GM12878 (cell line): Measurements from ENCODE around the gene TPT1. TPM values are rescaled to one million over a fixed set of nuclear protein-coding genes. Genes with fewer than 3 reads are reported as not detected.

Source experiments
- ATAC-seq: fragments of 200-7000 bp; cut with Tn5 transposase; 3 replicates; pipeline ENCODE4 v1.9.1; 2020; ENCODE audit warnings: mild to moderate bottlenecking, moderate library complexity
- BruUV-seq: library from RNA; stranded (reverse); fragments of 400-500 nt; replicated peaks from 2 replicates; lab custom pipeline; 2021; lab: Mats Ljungman, UMichigan
- CTCF ChIA-PET: fragments of 300-600 bp; sonication (Branson Sonifier 250); formaldehyde crosslinking; extraction: SDS; loops from one replicate; lab custom pipeline; 2021; ENCODE audit warnings: inconsistent platforms; lab: Yijun Ruan, JAX
- POLR2A ChIA-PET: fragments of 350-600 bp; formaldehyde crosslinking; extraction: SDS; loops from one replicate; lab custom pipeline; 2021; ENCODE audit warnings: inconsistent platforms; lab: Charles Lee
- RAD21 ChIA-PET: fragments of 300-600 bp; sonication (Branson Sonifier 250); formaldehyde crosslinking; loops from one replicate; lab custom pipeline; 2023; ENCODE audit warnings: antibody characterized with exemption; ENCODE audit not compliant: unreplicated experiment; lab: Charles Lee
- SMC1A ChIA-PET: fragments of 300-600 bp; sonication (Branson Sonifier 250); formaldehyde crosslinking; loops from one replicate; lab custom pipeline; 2023; ENCODE audit not compliant: unreplicated experiment, uncharacterized antibody; lab: Charles Lee
- DNase-seq: peaks from one replicate; pipeline ENCODE4 v3.0.0-alpha.2; 2011; ENCODE audit warnings: low read depth, low spot score
- FAIRE-seq: peaks from 3 replicates; lab custom pipeline; 2011; peaks lifted over from hg19 to GRCh38; lab: Jason Lieb, UNC
- H2AFZ ChIP-seq: 2 replicates; pipeline ENCODE4 v1.6.0; 2011; ENCODE audit warnings: low read depth, low read length, control low read depth; ENCODE audit not compliant: control insufficient read depth
- H3K27ac ChIP-seq: 2 replicates; pipeline ENCODE4 v1.5.1; 2011; ENCODE audit warnings: control low read depth; ENCODE audit not compliant: control insufficient read depth, insufficient read depth
- H3K27me3 ChIP-seq, 2 experiments: replicated peaks in 1 of 2; 2 replicates each; pipeline versions ENCODE4 v1.6.0 to v1.6.1; 2011; ENCODE audit warnings: low read length in 1 of 2; ENCODE audit not compliant: control insufficient read depth in 2 of 2, insufficient read depth in 2 of 2
- H3K36me3 ChIP-seq, 2 experiments: 2 replicates each; pipeline ENCODE4 v1.5.1; 2011; ENCODE audit warnings: low read length in 1 of 2; ENCODE audit not compliant: control insufficient read depth in 2 of 2, insufficient read depth in 2 of 2
- H3K4me1 ChIP-seq: 2 replicates; pipeline ENCODE4 v1.6.1; 2011; ENCODE audit warnings: mild to moderate bottlenecking, low read length, moderate library complexity, mixed read lengths; ENCODE audit not compliant: control insufficient read depth, insufficient read depth
- H3K4me2 ChIP-seq: 2 replicates; pipeline ENCODE4 v1.6.0; 2011; ENCODE audit warnings: control low read depth; ENCODE audit not compliant: control insufficient read depth, insufficient read depth
- H3K4me3 ChIP-seq: fragments of 200-600 bp; sonication (generic); 2 replicates; pipeline ENCODE4 v1.5.1; 2016
- H3K79me2 ChIP-seq: 2 replicates; pipeline ENCODE4 v1.6.0; 2011; ENCODE audit warnings: low read length; ENCODE audit not compliant: control insufficient read depth, insufficient read depth
- H3K9ac ChIP-seq: 2 replicates; pipeline ENCODE4 v1.8.0; 2011; ENCODE audit warnings: low read length, control low read depth, mixed read lengths; ENCODE audit not compliant: control insufficient read depth, insufficient read depth
- H3K9me3 ChIP-seq: replicated peaks from 3 replicates; pipeline ENCODE4 v1.5.1; 2011; ENCODE audit warnings: mild to moderate bottlenecking, low read length; ENCODE audit not compliant: control insufficient read depth, insufficient read depth
- H4K20me1 ChIP-seq: 2 replicates; pipeline ENCODE4 v1.6.0; 2011; ENCODE audit not compliant: control insufficient read depth, insufficient read depth
- BACH1 ChIP-seq: fragments of 450-650 bp; IDR thresholded peaks from 2 replicates; pipeline ENCODE4 v1.6.1; 2017; ENCODE audit warnings: mild to moderate bottlenecking, borderline replicate concordance
- BCL3 ChIP-seq: IDR thresholded peaks from 2 replicates; pipeline ENCODE4 v1.6.1; 2011; ENCODE audit warnings: borderline replicate concordance, low read depth, mild to moderate bottlenecking, moderate library complexity, low read length; ENCODE audit not compliant: insufficient read depth, poor library complexity, severe bottlenecking
- STAT3 ChIP-seq: IDR thresholded peaks from 2 replicates; pipeline ENCODE4 v1.6.1; 2011; ENCODE audit warnings: low read depth, low read length, improper control_type of control experiment
- SUZ12 ChIP-seq: fragments of 200-600 bp; sonication (generic); IDR thresholded peaks from one replicate; pipeline ENCODE4 v1.6.1; 2018; ENCODE audit warnings: antibody characterized with exemption, mild to moderate bottlenecking; ENCODE audit not compliant: unreplicated experiment
- ZZZ3 ChIP-seq: IDR thresholded peaks from 2 replicates; pipeline ENCODE4 v1.6.1; 2011; ENCODE audit warnings: low read depth; ENCODE audit not compliant: control insufficient read depth, insufficient read length
- in situ Hi-C: fragments of 300-500 bp; cut with MboI; formaldehyde crosslinking; loops from 9 replicates; pipeline ENCODE4 v1.14.3; 2018; ENCODE audit warnings: mixed read lengths
- intact Hi-C: fragments of 100-400 bp; cut with micrococcal nuclease; formaldehyde crosslinking; loops from one replicate; pipeline ENCODE4 v1.14.2; 2022; ENCODE audit not compliant: unreplicated experiment
- polyA plus RNA-seq, 11 experiments: library from polyadenylated mRNA; depleted of rRNA in 4 of 11; unstranded in 6 of 11; stranded (reverse) in 5 of 11; fragments of >200 nt; fragmentation: Nextera tagmentation in 4 of 11; fragmentation: Illumina TruSeq in 1 of 11; extraction: Ambion mirVana in 4 of 11; extraction: Trizol in 1 of 11; gene quantifications; 1 replicate in 1 of 11; 2 replicates in 10 of 11; pipeline versions ENCODE4 v1.2.1 to v1.2.3, GENCODE V29; 2011 to 2016; ENCODE audit warnings: inconsistent platforms in 2 of 11, missing spikeins in 2 of 11, low read depth in 1 of 11
- total RNA-seq, 4 experiments: library from RNA; depleted of rRNA in 3 of 4; stranded (reverse); fragments of >200 nt in 3 of 4; fragmentation: Illumina TruSeq in 1 of 4; extraction: Trizol in 1 of 4; gene quantifications; 2 replicates each; pipeline versions ENCODE4 v1.2.1 to v1.2.3, GENCODE V29; 2013 to 2021

The TPT1 gene
- total and polyA plus RNA-seq, 10 of the 15 experiments (the other 5 are each of a cell fraction or from before 2014, with no cell fraction given): 1,038 to 5,925 (median 2,336) TPM

GRCh38 chr13:45306966-45307365, 34.0 kb downstream of the TPT1 start:
- no peak for ATAC-seq
- Histone ChIP-seq H4K20me1 (no peaks in the 10 kb centered on the region; the same call in 1 of the 2 replicates), H2AFZ (no peak overlapping the region), H3K9ac (no peak overlapping the region), H3K27ac (no peak overlapping the region), H3K4me3 (no peak overlapping the region), H3K79me2 (no peaks in the 10 kb centered on the region), H3K4me2 (no peak overlapping the region), H3K36me3 (no peaks in the 10 kb centered on the region), H3K27me3 (no peaks in the 10 kb centered on the region; a peak in 1 of 4 replicates), H3K9me3 (no peaks in the 10 kb centered on the region), H3K4me1 (peaks cover 3% of the 10 kb centered on the region)
- DNase-seq: no peak
- in situ Hi-C loops (loop anchor here (5.0 to 25.0 kb wide), 2 partner anchors 260 to 820 kb away; no protein-coding TSS in a partner anchor), intact Hi-C loops (loop anchor here (5.0 kb wide), 1 partner anchor 820 kb away; no protein-coding TSS in a partner anchor)
- RAD21 ChIA-PET: interaction anchor here (5.2 kb wide), 1 partner anchor 259 kb away, joined by 43 read pairs; no protein-coding TSS in a partner anchor
- POLR2A ChIA-PET: no interaction called here
- no TSS peak for BruUV-seq
- CTCF ChIA-PET: interaction anchor here (1.0 to 5.2 kb wide), 5 partner anchors 25 to 264 kb away, joined by 3 to 108 read pairs (median 22); no protein-coding TSS in a partner anchor
- TF ChIP-seq SUZ12: no peak
- no peak for TF ChIP-seq STAT3
- no peak for TF ChIP-seq BACH1
- TF ChIP-seq BCL3: no peak
- no peak for TF ChIP-seq ZZZ3
- SMC1A ChIA-PET: interaction anchor here (0.8 to 3.6 kb wide), 5 partner anchors 19 to 265 kb away, joined by 3 to 75 read pairs (median 4); no protein-coding TSS in a partner anchor
- no peak for FAIRE-seq
